Measurements from ENCODE around the gene ZNF841.
"Not testable (repeated sequence)": the region's sequence is repeated elsewhere in the genome, so short reads cannot be mapped to it uniquely, and the experiment has no call there.

ZNF841 gene

GRCh38 chr19:52066258-52066863 lies 29.2 kb downstream of the ZNF841 start:
- DNase-seq, result no peak

- DNase-seq, result no peak
Measured at GRCh38 chr19:52065399-52065798, 30.2 kb downstream of the ZNF841 start.

GRCh38 chr19:52056480-52056879 lies 39.1 kb downstream of the ZNF841 start:
- not testable (repeated sequence) for DNase-seq

- DNase-seq, result not testable (repeated sequence)
Measured at GRCh38 chr19:52051736-52052135, 43.8 kb downstream of the ZNF841 start.

- peak; percentile 84 for DNase-seq
Measured at GRCh38 chr19:52048555-52049501, 46.7 kb downstream of the ZNF841 start, which contains the start of gene ZNF432. TSS of gene ZNF432 (minus strand) at chr19:52048838. CDS start at chr19:52046868, 1,970 bp downstream.

GRCh38 chr19:52039169-52039568 lies 56.4 kb downstream of the ZNF841 start:
- DNase-seq, result no peak

- no peak for DNase-seq
Measured at GRCh38 chr19:52034051-52034728, 61.4 kb downstream of the ZNF841 start.

- no peak for DNase-seq
Measured at GRCh38 chr19:52028780-52029123, 66.8 kb downstream of the ZNF841 start.

- peak; percentile 80 for DNase-seq
Measured at GRCh38 chr19:52028027-52028779, 67.4 kb downstream of the ZNF841 start, which contains the start of gene ZNF614. TSS of gene ZNF614 (minus strand) at chr19:52028379. CDS start at chr19:52025745, 2,634 bp downstream.

GRCh38 chr19:52026255-52026990 lies 69.1 kb downstream of the ZNF841 start:
- not testable (repeated sequence) for DNase-seq

GRCh38 chr19:52024478-52024877 lies 71.1 kb downstream of the ZNF841 start:
- not testable (repeated sequence) for DNase-seq

- DNase-seq, result no peak
Measured at GRCh38 chr19:52022193-52022592, 73.4 kb downstream of the ZNF841 start.

- DNase-seq, result no peak
Measured at GRCh38 chr19:52020506-52020905, 75.1 kb downstream of the ZNF841 start.

Measured in CD4-positive, alpha-beta T cell treated with Interferon gamma for 1 hour (primary cell).